GM12874 (cell line): ENCODE data around the gene DNM3.

ENCODE experiments used
- TF ChIP-seq, protein P1 (sequence below): IDR thresholded peaks from 2 replicates; pipeline ENCODE4 v1.5.1; 2011; ENCODE audit warnings: low read depth, mild to moderate bottlenecking, control low read depth, low read length, moderate library complexity; ENCODE audit not compliant: insufficient read depth

The DNM3 gene

DNA sequence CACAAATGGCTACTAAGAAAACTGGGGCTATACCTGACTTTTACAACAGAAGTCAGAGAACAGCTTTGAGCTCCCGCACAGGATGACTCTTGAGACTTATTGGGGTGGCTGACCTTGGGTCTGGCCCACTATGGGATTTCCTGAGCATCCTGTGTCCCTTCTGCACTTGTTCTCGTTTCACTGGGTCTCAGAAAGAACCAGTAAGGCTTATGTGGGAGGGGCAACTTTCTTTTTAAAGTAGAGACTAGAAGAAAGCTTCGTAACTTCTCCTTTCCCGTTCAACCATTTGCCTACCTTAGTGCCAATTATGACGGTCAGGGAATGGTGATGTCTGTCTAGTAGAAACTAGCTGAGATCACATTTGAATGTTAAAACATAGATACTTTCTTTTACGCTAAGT is 519.7 kb downstream of the DNM3 start:
- TF ChIP-seq, protein P1, sequence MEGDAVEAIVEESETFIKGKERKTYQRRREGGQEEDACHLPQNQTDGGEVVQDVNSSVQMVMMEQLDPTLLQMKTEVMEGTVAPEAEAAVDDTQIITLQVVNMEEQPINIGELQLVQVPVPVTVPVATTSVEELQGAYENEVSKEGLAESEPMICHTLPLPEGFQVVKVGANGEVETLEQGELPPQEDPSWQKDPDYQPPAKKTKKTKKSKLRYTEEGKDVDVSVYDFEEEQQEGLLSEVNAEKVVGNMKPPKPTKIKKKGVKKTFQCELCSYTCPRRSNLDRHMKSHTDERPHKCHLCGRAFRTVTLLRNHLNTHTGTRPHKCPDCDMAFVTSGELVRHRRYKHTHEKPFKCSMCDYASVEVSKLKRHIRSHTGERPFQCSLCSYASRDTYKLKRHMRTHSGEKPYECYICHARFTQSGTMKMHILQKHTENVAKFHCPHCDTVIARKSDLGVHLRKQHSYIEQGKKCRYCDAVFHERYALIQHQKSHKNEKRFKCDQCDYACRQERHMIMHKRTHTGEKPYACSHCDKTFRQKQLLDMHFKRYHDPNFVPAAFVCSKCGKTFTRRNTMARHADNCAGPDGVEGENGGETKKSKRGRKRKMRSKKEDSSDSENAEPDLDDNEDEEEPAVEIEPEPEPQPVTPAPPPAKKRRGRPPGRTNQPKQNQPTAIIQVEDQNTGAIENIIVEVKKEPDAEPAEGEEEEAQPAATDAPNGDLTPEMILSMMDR: no peak

DNA sequence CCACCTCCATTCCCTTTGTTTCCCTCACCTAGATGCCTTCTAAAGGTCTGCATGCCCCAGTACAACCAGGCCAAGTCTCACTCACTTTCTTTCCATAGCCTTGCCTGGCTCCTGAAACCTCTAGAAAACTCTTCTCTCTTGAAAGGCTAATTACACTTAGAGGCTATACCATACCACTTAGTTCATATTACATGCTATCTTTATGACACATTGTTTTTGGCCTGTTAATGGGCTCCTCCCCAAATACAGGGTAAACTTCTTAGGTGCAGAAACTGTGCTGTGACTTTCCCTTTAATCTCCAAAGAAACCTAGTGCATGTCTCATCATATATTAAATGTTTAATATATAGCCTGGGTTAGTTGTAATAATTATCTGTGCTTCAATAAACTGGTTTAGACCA is 522.6 kb downstream of the DNM3 start:
- TF ChIP-seq, protein P1: no peak

DNA sequence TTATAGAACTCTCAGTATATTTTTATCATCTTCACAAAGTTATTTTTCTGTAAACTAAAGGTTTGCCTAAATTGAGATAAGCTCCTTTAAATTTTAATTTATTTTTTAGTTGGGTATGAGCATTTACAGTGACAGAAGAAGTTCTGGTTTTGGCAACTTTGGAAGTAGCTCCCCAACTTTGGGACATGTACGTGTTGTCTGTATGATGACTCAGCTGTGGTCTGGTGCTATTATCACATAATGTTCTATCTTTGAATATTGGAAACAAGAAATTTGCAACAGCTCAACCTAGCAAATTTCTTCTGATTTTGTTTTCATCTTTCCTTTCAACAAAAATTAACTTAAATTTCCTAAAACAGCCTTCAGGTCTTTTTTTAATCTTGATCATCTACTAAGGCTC is 532.6 kb downstream of the DNM3 start:
- TF ChIP-seq, protein P1: no peak

DNA sequence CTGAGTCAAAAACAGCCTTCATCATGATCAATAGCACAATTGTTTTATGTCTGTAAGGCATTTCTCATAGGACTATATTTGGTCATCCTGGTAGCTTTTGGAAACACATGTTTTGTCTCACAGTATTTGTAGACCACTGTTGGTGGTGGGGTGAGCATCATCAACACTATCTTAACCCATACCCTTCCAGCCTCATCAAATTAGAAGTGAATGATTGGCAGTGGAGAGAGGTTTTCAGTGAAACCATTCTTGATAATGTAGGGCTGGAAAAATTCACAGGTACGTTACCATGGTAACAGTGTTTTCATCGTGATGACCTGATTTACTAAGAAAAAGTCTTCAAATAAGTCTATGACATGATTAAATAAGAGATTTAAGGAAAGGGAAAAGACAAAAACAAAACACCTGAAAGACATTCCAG is 533.9 kb downstream of the DNM3 start:
- TF ChIP-seq, protein P1: no peak

DNA sequence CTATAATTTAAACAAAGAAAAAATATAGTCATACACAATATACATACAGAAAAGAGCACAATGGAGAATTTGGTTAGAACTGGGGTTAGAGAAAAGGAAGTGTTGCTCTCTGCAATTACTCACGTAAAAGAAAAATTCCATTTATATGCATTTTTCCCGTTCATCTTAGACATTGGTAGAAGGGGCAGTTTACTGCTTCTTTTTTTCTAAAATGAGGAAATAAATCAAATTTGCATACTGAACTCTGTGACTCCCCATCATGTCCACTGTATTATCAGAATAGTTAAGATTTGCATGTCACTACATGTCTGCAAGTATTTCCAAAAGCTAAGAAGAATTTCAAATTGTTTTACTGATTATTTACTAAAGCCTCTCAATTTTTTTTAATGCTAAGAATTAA is 535.1 kb downstream of the DNM3 start:
- TF ChIP-seq, protein P1: no peak

DNA sequence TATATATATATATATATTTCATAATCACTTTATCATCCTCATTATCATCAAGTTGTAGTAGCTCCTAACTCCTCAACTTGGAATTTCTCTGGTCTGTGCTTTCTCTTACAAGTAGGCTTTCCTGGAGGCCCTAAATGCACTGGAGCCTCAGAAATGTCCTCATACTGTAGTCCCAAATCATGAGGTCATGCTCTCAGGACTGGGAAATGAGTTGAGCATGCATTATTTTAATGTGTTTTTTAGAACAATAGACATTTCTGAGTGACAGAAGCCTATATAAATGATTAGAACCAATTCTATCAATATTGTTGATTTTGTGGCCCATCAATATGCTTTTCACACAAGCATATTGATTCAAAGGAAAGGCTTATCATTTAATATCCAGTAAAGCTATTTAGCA is 536.3 kb downstream of the DNM3 start:
- TF ChIP-seq, protein P1: no peak

DNA sequence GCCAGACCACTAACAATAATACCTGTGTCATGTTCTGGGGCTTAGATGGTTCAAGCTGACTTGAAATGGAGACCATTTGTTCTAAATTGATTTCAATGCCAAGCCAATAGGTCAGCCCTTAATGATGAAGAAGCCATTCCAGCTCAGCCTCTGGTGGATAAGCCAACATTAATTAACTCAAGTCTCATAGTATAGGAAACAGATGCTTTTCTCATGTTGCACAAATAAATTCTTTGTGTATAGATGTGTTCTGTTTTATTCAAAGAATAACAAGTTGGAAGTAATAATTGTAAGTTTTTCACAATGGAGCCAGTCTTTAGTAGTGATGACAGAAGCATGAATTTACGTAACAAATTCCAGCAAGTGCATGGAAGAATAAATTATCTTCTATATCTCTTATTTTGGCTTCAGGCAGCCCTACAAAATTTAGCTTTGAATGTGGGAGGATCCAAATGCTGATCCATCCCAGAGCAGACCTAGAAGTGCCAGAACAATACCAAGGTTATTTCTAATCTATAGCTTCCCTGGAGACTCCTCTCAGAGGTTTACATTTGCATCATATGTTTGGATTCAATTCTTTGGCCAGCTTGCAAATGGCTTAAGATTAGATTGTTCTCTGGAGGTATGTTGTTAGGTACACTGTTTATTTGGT is 536.9 kb downstream of the DNM3 start:
- TF ChIP-seq, protein P1: no peak
